SK-N-SH (cell line): ENCODE measurements around the gene STK4.

Experiments used
- CHD2 ChIP-seq: fragments of 150-350 bp; IDR thresholded peaks from 2 replicates; pipeline ENCODE4 v1.6.1; 2018; ENCODE audit warnings: low read length; ENCODE audit not compliant: partially characterized antibody
- CTCF ChIP-seq: fragments of 200-600 bp; sonication (generic); IDR thresholded peaks from 2 replicates; pipeline ENCODE4 v1.6.1; 2017; ENCODE audit warnings: antibody characterized with exemption, mild to moderate bottlenecking, moderate library complexity
- JUND ChIP-seq: IDR thresholded peaks from 2 replicates; pipeline ENCODE4 v1.4.0; 2012
- MAX ChIP-seq: IDR thresholded peaks from 2 replicates; pipeline ENCODE4 v1.4.0; 2012; ENCODE audit warnings: low read depth
- MXI1 ChIP-seq: IDR thresholded peaks from 2 replicates; pipeline ENCODE4 v1.6.1; 2012; ENCODE audit warnings: mild to moderate bottlenecking, low read depth, low read length, improper control_type of control experiment
- RFX5 ChIP-seq: IDR thresholded peaks from 2 replicates; pipeline ENCODE4 v1.6.1; 2012; ENCODE audit warnings: mild to moderate bottlenecking, improper control_type of control experiment, low read length

GRCh38 chr20:45128099-45128498 lies 161.8 kb downstream of the STK4 start:
- no peak for TF ChIP-seq RFX5
- no peak for TF ChIP-seq CTCF
- no peak for TF ChIP-seq MXI1
- TF ChIP-seq JUND, result no peak
- no peak for TF ChIP-seq MAX
- TF ChIP-seq CHD2, result no peak
